Endothelial cell of umbilical vein (primary cell): ENCODE data around the gene GDPD4. TPM values are rescaled to one million over a fixed set of nuclear protein-coding genes. Genes with fewer than 3 reads are reported as not detected.

Source experiments
- BruUV-seq: library from RNA; stranded (reverse); fragments of 400-500 nt; replicated peaks from 2 replicates; lab custom pipeline; 2021; lab: Mats Ljungman, UMichigan
- CTCF ChIA-PET: fragments of 300-600, 350-600 bp; sonication (Branson Sonifier 250); formaldehyde crosslinking; loops from one replicate; lab custom pipeline; 2021; ENCODE audit warnings: antibody characterized with exemption, inconsistent platforms; lab: Charles Lee
- POLR2A ChIA-PET: fragments of 300-600, 350-600 bp; sonication (Branson Sonifier 250); formaldehyde crosslinking; loops from one replicate; lab custom pipeline; 2021; ENCODE audit warnings: antibody characterized with exemption, inconsistent platforms; lab: Charles Lee
- DNase-seq: peaks from one replicate; pipeline ENCODE4 v3.0.0-alpha.2; 2011; ENCODE audit warnings: low read depth, low spot score
- FAIRE-seq: peaks from 2 replicates; lab custom pipeline; 2011; peaks lifted over from hg19 to GRCh38; lab: Jason Lieb, UNC
- H2AFZ ChIP-seq: 2 replicates; pipeline ENCODE4 v1.6.0; 2012; ENCODE audit warnings: low read depth, low read length, control low read depth, inconsistent platforms
- H3K27ac ChIP-seq: 2 replicates; pipeline ENCODE4 v1.5.1; 2011; ENCODE audit warnings: low read depth, mild to moderate bottlenecking, control low read depth, low read length, moderate library complexity; ENCODE audit not compliant: insufficient read depth
- H3K27me3 ChIP-seq, 2 experiments: 2 replicates each; pipeline versions ENCODE4 v1.6.0 to v1.6.1; 2011; ENCODE audit warnings: low read length in 2 of 2, mixed read lengths in 1 of 2; ENCODE audit not compliant: control insufficient read depth in 2 of 2, insufficient read depth in 2 of 2
- H3K36me3 ChIP-seq, 2 experiments: 2 replicates in 1 of 2; 3 replicates in 1 of 2; pipeline ENCODE4 v1.5.1; 2011; ENCODE audit warnings: low read length in 2 of 2, mild to moderate bottlenecking in 1 of 2, moderate library complexity in 1 of 2; ENCODE audit not compliant: control insufficient read depth in 2 of 2, insufficient read depth in 2 of 2; ENCODE audit errors: extremely low read depth in 1 of 2
- H3K4me1 ChIP-seq: 3 replicates; pipeline ENCODE4 v1.5.1; 2011; ENCODE audit warnings: mild to moderate bottlenecking, low read length; ENCODE audit not compliant: control insufficient read depth, insufficient read depth; ENCODE audit errors: extremely low read depth
- H3K4me2 ChIP-seq: 2 replicates; pipeline ENCODE4 v1.6.1; 2011; ENCODE audit warnings: low read length, control low read depth, mixed read lengths; ENCODE audit not compliant: insufficient read depth
- H3K4me3 ChIP-seq, 3 experiments: fragments of 200-600 bp in 1 of 3; sonication (generic), shearing (Covaris generic) in 1 of 3; replicated peaks in 1 of 3; 2 replicates each; pipeline ENCODE4 v1.5.1; 2011 to 2016; ENCODE audit warnings: control low read depth in 3 of 3, low read length in 3 of 3, mild to moderate bottlenecking in 2 of 3, inconsistent platforms in 1 of 3, low read depth in 1 of 3, moderate library complexity in 1 of 3; ENCODE audit not compliant: insufficient read depth in 1 of 3
- H3K79me2 ChIP-seq: 2 replicates; pipeline ENCODE4 v1.6.0; 2012; ENCODE audit warnings: low read length, inconsistent platforms; ENCODE audit not compliant: control insufficient read depth, insufficient read depth
- H3K9ac ChIP-seq: replicated peaks from 2 replicates; pipeline ENCODE3; 2011; ENCODE audit warnings: low read length, control low read depth; ENCODE audit not compliant: insufficient read depth; ENCODE audit errors: extremely low read depth
- H3K9me1 ChIP-seq: replicated peaks from 3 replicates; pipeline ENCODE4 v1.6.0; 2011; ENCODE audit warnings: mild to moderate bottlenecking, low read length; ENCODE audit not compliant: control insufficient read depth, insufficient read depth; ENCODE audit errors: extremely low read depth
- H3K9me3 ChIP-seq: replicated peaks from 2 replicates; pipeline ENCODE4 v1.5.1; 2012; ENCODE audit warnings: low read length, inconsistent platforms; ENCODE audit not compliant: control insufficient read depth, insufficient read depth
- H4K20me1 ChIP-seq: replicated peaks from 2 replicates; pipeline ENCODE3; 2011; ENCODE audit warnings: mild to moderate bottlenecking, low read length; ENCODE audit not compliant: control insufficient read depth, insufficient read depth; ENCODE audit errors: extremely low read depth
- CTCF ChIP-seq, 2 donors: IDR thresholded peaks; 1 replicate in 1 of 2; 2 replicates in 1 of 2; pipeline ENCODE4 v1.5.1; 2011; ENCODE audit warnings: low read length in 2 of 2, mild to moderate bottlenecking in 2 of 2, moderate library complexity in 2 of 2, control low read depth in 1 of 2, inconsistent platforms in 1 of 2, low read depth in 1 of 2; ENCODE audit not compliant: insufficient read depth in 1 of 2; ENCODE audit errors: extremely low read depth in 1 of 2
- EZH2 ChIP-seq: IDR thresholded peaks from 2 replicates; pipeline ENCODE4 v1.6.1; 2012; ENCODE audit warnings: borderline replicate concordance, low read depth, mild to moderate bottlenecking, moderate library complexity, low read length, inconsistent platforms; ENCODE audit not compliant: severe bottlenecking
- FOS ChIP-seq: IDR thresholded peaks from 2 replicates; pipeline ENCODE4 v1.6.1; 2011; ENCODE audit warnings: mild to moderate bottlenecking, low read length, moderate library complexity, borderline replicate concordance; ENCODE audit not compliant: insufficient read depth
- GATA2 ChIP-seq: IDR thresholded peaks from 2 replicates; pipeline ENCODE4 v1.7.0; 2011; ENCODE audit warnings: low read depth, mild to moderate bottlenecking, moderate library complexity, mixed read lengths, low read length; ENCODE audit not compliant: insufficient read length, insufficient read depth
- JUN ChIP-seq: IDR thresholded peaks from 2 replicates; pipeline ENCODE4 v1.6.1; 2011; ENCODE audit warnings: borderline replicate concordance, low read depth; ENCODE audit not compliant: insufficient read length, insufficient read depth
- MAX ChIP-seq: IDR thresholded peaks from 2 replicates; pipeline ENCODE4 v1.6.1; 2011; ENCODE audit not compliant: insufficient read depth, insufficient read length
- MYC ChIP-seq: IDR thresholded peaks from one replicate; pipeline ENCODE4 v1.6.1; 2011; ENCODE audit warnings: mild to moderate bottlenecking, low read depth, low read length
- POLR2A ChIP-seq: IDR thresholded peaks from 2 replicates; pipeline ENCODE4 v1.6.1; 2012; ENCODE audit warnings: low read depth, mild to moderate bottlenecking, control low read depth, low read length
- POLR2AphosphoS5 ChIP-seq: IDR thresholded peaks from 2 replicates; pipeline ENCODE4 v1.6.1; 2012; ENCODE audit warnings: low read depth, mild to moderate bottlenecking, control low read depth, low read length, moderate library complexity; ENCODE audit not compliant: insufficient read depth
- dilution Hi-C: fragments of 300-500 bp; cut with MboI; formaldehyde crosslinking; loops from one replicate; pipeline ENCODE4 v1.15.0; 2019; ENCODE audit warnings: low sequenced_read_pairs; ENCODE audit not compliant: extremely low pct_ligation_motif_present
- intact Hi-C: fragments of 100-400 bp; cut with micrococcal nuclease; formaldehyde crosslinking; loops from one replicate; pipeline ENCODE4 v1.10.0; 2022
- polyA plus RNA-seq, 4 experiments: library from polyadenylated mRNA; depleted of rRNA in 3 of 4; stranded (reverse) in 3 of 4; unstranded in 1 of 4; fragments of >200 nt; gene quantifications; 2 replicates each; pipeline versions ENCODE4 v1.2.1 to v1.2.3, GENCODE V29; 2011 to 2012; ENCODE audit warnings: missing spikeins in 1 of 4
- total RNA-seq: library from RNA; stranded (reverse); gene quantifications from 2 replicates; pipeline ENCODE4 v1.2.3, GENCODE V29; 2021

The GDPD4 gene
- total and polyA plus RNA-seq, 2 donors (not counting 3 experiments of a cell fraction or from before 2014, with no cell fraction given), result not detected

GRCh38 chr11:77171885-77172665, 129.4 kb downstream of the GDPD4 start:
- H3K79me2 ChIP-seq, result no peaks in the 10 kb centered on the region
- FAIRE-seq (no peak), DNase-seq (no peak)
- H3K4me3 ChIP-seq, result no peak overlapping the region
- no peak overlapping the region for H3K4me2 ChIP-seq
- H4K20me1 ChIP-seq, result no peaks in the 10 kb centered on the region
- no peaks in the 10 kb centered on the region for H3K9me1 ChIP-seq
- TF ChIP-seq JUN, result no peak
- no peak for TF ChIP-seq GATA2
- no peak for TF ChIP-seq MAX
- no peak overlapping the region for H3K9ac ChIP-seq
- no TSS peak for BruUV-seq
- intact Hi-C loops, result no loop called here
- H2AFZ ChIP-seq, result peak overlapping the region; percentile 23
- H3K27ac ChIP-seq, result no peak overlapping the region
- peaks cover 19% of the 10 kb centered on the region for H3K4me1 ChIP-seq
- dilution Hi-C loops, result no loop called here
- CTCF ChIA-PET, result interaction anchor here (0.6 to 4.6 kb wide), 3 partner anchors 14 to 45 kb away, joined by 3 to 32 read pairs (median 7); partner anchors contain the start of gene MYO7A
- no peaks in the 10 kb centered on the region for H3K9me3 ChIP-seq
- POLR2A ChIA-PET, result no interaction called here
- H3K27me3 ChIP-seq, result no peaks in the 10 kb centered on the region
- H3K36me3 ChIP-seq, result no peaks in the 10 kb centered on the region

- ChIA-PET POLR2A (no interaction called here), CTCF (interaction anchor here (0.6 kb wide), 1 partner anchor 15 kb away, joined by 3 read pairs; no protein-coding TSS in a partner anchor)
- TF ChIP-seq MYC (no peak), FOS (no peak), MAX (no peak), CTCF (IDR thresholded peaks at IDR 0.05; ENCODE audit: extremely low read depth in 1 of 2, insufficient read depth in 1 of 2, low read depth in 1 of 2, low read length in 2 of 2) (no peak), JUN (no peak), EZH2 (no peak), POLR2AphosphoS5 (no peak), POLR2A (no peak), GATA2 (no peak)
- H3K79me2 ChIP-seq, result no peaks in the 10 kb centered on the region
- H3K9ac ChIP-seq, result no peak overlapping the region
- peaks cover 20% of the 10 kb centered on the region for H3K4me1 ChIP-seq
- no peak overlapping the region for H3K27ac ChIP-seq
- H3K27me3 ChIP-seq, result no peaks in the 10 kb centered on the region
- DNase-seq (no peak), FAIRE-seq (no peak)
- no peaks in the 10 kb centered on the region for H3K36me3 ChIP-seq
- no peaks in the 10 kb centered on the region for H3K9me1 ChIP-seq
- intact Hi-C loops, result no loop called here
- dilution Hi-C loops, result no loop called here
- no peak overlapping the region for H3K4me2 ChIP-seq
- BruUV-seq, result no TSS peak
- no peaks in the 10 kb centered on the region for H4K20me1 ChIP-seq
- H2AFZ ChIP-seq, result no peak overlapping the region
- no peaks in the 10 kb centered on the region for H3K9me3 ChIP-seq
- H3K4me3 ChIP-seq, result no peak overlapping the region
Measured at GRCh38 chr11:77171254-77171653, 130.2 kb downstream of the GDPD4 start.
